ENCODE measurements around the gene FLT1.

Gene FLT1

DNA sequence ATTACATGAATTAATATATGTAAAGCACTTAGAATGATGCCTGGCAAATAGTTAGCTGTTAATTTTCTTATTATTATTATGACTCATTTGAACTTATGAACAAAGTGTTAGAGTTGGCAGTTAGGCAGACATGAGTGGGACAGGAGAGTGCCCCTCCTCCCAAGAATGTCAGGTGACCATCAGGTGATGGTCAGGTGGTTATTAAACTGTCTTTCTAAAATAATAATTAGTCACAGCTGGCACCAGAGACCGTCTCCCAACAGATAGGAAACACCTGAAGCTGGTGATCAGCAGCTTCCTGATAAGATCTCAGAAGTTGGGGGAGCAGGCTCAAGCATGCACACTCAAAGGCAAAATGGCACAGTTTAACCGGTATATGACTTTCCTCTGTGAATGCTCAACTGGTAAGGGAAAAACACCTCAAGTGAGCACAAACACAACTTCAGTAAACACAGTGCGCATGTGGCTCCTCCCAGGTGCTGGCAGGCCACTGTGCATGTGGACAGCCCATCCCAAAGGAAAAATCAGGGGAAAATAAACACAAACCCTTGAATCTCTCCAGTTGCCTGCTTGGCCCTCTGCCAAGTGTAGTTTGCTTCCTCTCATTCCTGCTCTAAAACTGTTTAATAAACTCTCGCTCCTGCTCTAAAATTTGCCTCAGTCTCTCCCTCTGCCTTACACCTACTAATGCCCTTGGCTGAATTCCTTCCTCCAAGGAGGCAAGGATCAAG lies 54.0 kb downstream of the FLT1 start:
- Histone ChIP-seq H3K9ac (ENCODE audit: low read depth, low read length) (no peak overlapping the region), H3K9me3 (ENCODE audit: insufficient read depth, low read depth, low read length) (peaks cover under 1% of the 10 kb centered on the region; the same call in 1 of the 2 replicates), H3K36me3 (ENCODE audit: insufficient read depth, low read length) (peaks cover 19% of the 10 kb centered on the region), H3K27ac (ENCODE audit: low read depth, low read length) (peak overlapping the region; percentile 93), H3K4me1 (ENCODE audit: insufficient read depth, low read length) (peaks cover 46% of the 10 kb centered on the region), H3K27me3 (ENCODE audit: insufficient read depth, low read length) (no peaks in the 10 kb centered on the region), H3K4me3 (ENCODE audit: low read length) (no peak overlapping the region)
- 94% methylated on average over 4 of the region's 4 CpGs for WGBS

DNA sequence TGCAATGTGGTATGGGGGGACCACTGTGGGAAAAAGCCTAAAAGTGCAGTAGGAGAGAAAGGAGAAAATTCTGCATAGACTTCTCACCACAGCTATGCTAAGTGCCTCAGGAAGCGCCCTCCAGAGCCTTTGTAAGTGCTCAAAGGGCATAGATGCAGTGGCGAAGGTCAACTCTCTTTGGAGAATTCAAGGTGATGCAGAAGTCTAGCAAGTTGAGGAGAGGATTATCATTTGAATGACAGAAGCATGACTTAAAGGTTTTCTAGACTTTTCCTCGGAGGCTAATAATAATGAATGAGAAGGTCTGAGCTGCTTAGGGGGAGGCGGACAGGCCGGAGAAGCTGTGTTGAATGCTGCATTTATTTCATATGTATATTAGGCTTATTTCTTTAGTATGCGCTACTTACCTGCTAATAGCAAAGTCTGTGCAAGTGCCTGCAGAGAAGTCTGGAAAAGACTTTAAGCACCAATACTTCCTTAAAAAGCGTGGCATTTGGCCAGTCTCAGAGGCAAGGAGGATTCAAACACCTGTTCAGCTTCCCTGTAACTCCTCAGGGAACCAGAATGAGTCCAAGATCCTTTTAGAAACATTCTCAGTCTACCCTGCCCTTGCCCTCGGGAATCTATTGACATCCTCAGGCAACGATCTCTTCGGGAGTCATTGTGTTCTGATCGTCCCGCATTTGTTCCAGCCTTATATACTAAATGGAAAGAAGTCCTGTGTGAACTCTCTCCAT lies 56.2 kb downstream of the FLT1 start:
- H3K27ac ChIP-seq (ENCODE audit: low read depth, low read length): peak overlapping the region; percentile 93
- H3K4me3 ChIP-seq (ENCODE audit: low read length): no peak overlapping the region
- H3K9me3 ChIP-seq (ENCODE audit: insufficient read depth, low read depth, low read length): no peaks in the 10 kb centered on the region
- 11% methylated on average over 11 of the region's 12 CpGs for WGBS
- no peaks in the 10 kb centered on the region for H3K27me3 ChIP-seq (ENCODE audit: insufficient read depth, low read length)
- H3K9ac ChIP-seq (ENCODE audit: low read depth, low read length): peak overlapping the region; percentile 38; the same call in 1 of the 2 replicates
- H3K36me3 ChIP-seq (ENCODE audit: insufficient read depth, low read length): peaks cover 31% of the 10 kb centered on the region
- peaks cover 60% of the 10 kb centered on the region for H3K4me1 ChIP-seq (ENCODE audit: insufficient read depth, low read length)

DNA sequence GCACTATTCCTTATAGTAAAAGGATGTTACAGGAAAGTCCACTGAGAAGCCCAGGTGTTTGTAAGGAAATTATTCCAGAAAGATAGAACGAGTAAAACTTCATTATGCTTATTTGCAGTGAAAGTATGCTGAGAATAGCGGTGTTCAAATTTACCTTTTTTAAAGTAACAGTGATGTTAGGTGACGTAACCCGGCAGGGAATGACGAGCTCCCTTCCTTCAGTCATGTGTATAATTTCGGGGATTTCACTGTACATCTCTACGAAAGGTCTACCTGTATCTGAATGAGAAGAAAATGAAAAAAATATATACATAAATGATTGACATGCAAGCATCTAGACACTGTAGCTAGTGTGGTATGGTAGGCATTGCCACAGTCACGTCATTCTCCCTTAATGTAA lies 56.9 kb downstream of the FLT1 start:
- H3K36me3 ChIP-seq (ENCODE audit: insufficient read depth, low read length): peaks cover 38% of the 10 kb centered on the region
- peaks cover 67% of the 10 kb centered on the region for H3K4me1 ChIP-seq (ENCODE audit: insufficient read depth, low read length)
- H3K9ac ChIP-seq (ENCODE audit: low read depth, low read length): no peak overlapping the region
- peak overlapping the region; percentile 86 for H3K27ac ChIP-seq (ENCODE audit: low read depth, low read length)
- no peaks in the 10 kb centered on the region for H3K27me3 ChIP-seq (ENCODE audit: insufficient read depth, low read length)
- no peak overlapping the region for H3K4me3 ChIP-seq (ENCODE audit: low read length)
- no peaks in the 10 kb centered on the region for H3K9me3 ChIP-seq (ENCODE audit: insufficient read depth, low read depth, low read length)
- WGBS: 77% methylated on average over 7 of the region's 8 CpGs

DNA sequence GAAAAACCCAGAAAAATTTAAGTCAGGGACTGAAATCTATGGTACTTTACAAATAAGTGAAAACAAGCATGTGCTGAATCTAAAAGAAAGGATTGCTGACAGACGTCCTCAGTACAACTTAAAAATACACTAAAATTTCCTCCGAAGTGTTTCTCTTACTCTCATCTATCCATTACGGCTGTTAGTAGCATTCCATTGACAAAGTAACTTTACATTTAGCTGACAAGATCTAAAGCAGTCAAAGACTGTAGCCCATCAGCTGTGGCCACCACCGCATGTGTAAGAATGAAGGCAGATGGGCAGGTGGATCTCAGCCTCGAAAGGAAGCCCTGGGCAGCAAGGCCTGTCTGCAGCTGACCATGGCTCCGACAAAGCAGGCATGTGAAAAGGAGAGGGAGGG lies 59.0 kb downstream of the FLT1 start:
- H3K9ac ChIP-seq (ENCODE audit: low read depth, low read length): no peak overlapping the region
- H3K27ac ChIP-seq (ENCODE audit: low read depth, low read length): no peak overlapping the region
- peaks cover 83% of the 10 kb centered on the region for H3K4me1 ChIP-seq (ENCODE audit: insufficient read depth, low read length)
- no peaks in the 10 kb centered on the region for H3K9me3 ChIP-seq (ENCODE audit: insufficient read depth, low read depth, low read length)
- no peaks in the 10 kb centered on the region for H3K27me3 ChIP-seq (ENCODE audit: insufficient read depth, low read length)
- peaks cover 58% of the 10 kb centered on the region for H3K36me3 ChIP-seq (ENCODE audit: insufficient read depth, low read length)
- no peak overlapping the region for H3K4me3 ChIP-seq (ENCODE audit: low read length)
- 88% methylated on average over 6 of the region's 6 CpGs for WGBS

DNA sequence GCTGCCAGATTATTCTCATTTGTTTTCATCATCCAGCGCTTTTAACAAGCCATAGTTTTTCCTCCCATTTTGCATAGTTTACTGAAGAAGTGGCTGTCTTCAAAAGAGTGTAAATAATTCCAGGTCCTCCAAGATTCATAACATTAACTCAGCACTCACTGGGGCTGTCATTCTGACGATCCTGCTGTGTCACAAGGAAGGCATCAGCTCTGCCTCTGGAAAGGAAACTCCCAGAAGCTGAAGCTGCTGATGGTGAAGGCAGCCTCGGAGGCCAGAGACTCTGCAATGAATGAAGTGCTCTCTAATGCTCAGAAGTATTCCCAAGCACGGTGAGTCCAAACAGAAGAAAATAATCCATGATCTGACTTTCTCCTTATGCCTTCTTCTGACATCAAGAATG lies 60.0 kb downstream of the FLT1 start:
- no peaks in the 10 kb centered on the region for H3K27me3 ChIP-seq (ENCODE audit: insufficient read depth, low read length)
- no peak overlapping the region for H3K4me3 ChIP-seq (ENCODE audit: low read length)
- no peak overlapping the region for H3K9ac ChIP-seq (ENCODE audit: low read depth, low read length)
- H3K9me3 ChIP-seq (ENCODE audit: insufficient read depth, low read depth, low read length): no peaks in the 10 kb centered on the region
- peaks cover 83% of the 10 kb centered on the region for H3K4me1 ChIP-seq (ENCODE audit: insufficient read depth, low read length)
- peaks cover 59% of the 10 kb centered on the region for H3K36me3 ChIP-seq (ENCODE audit: insufficient read depth, low read length)
- no peak overlapping the region for H3K27ac ChIP-seq (ENCODE audit: low read depth, low read length)
- 59% methylated on average over 4 of the region's 4 CpGs for whole genome bisulfite sequencing

DNA sequence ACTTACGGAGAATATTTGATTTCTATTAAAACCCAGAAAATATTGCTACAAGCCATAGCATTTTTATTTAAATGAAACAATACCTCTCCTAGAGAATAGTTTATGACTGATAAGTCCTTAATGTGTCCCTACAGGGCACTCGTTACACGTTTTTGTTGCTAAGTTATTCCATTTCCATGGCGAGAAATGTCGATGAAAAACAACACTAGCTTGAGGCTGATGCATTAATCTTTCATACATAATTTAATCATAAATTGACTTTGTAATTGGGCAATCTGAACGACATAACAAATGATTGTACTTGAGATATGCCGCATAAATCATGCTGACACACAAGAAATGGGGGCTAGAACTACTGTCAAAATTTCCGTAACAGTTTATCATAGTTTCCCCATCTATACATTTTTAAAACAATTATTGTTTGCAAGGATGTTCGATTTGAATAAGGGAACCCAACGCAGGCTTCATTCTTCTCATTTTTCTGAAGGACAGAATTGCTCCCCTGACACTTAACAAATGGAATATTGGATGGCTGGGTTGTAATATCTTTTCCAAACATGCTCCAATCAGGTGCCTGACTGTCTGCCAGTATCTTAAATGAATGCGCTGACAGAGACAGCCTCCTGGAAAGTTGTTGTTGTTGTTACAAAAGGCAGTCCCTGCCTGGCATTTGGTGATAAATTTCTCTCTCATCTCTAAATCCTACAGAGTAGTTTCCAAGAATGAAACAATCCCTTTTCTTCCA lies 61.9 kb downstream of the FLT1 start:
- WGBS: 96% methylated on average over 10 of the region's 11 CpGs
- no peaks in the 10 kb centered on the region for H3K9me3 ChIP-seq (ENCODE audit: insufficient read depth, low read depth, low read length)
- peaks cover 85% of the 10 kb centered on the region for H3K4me1 ChIP-seq (ENCODE audit: insufficient read depth, low read length)
- H3K36me3 ChIP-seq (ENCODE audit: insufficient read depth, low read length): peaks cover 62% of the 10 kb centered on the region
- H3K27me3 ChIP-seq (ENCODE audit: insufficient read depth, low read length): no peaks in the 10 kb centered on the region
- no peak overlapping the region for H3K4me3 ChIP-seq (ENCODE audit: low read length)
- H3K27ac ChIP-seq (ENCODE audit: low read depth, low read length): no peak overlapping the region
- no peak overlapping the region for H3K9ac ChIP-seq (ENCODE audit: low read depth, low read length)

DNA sequence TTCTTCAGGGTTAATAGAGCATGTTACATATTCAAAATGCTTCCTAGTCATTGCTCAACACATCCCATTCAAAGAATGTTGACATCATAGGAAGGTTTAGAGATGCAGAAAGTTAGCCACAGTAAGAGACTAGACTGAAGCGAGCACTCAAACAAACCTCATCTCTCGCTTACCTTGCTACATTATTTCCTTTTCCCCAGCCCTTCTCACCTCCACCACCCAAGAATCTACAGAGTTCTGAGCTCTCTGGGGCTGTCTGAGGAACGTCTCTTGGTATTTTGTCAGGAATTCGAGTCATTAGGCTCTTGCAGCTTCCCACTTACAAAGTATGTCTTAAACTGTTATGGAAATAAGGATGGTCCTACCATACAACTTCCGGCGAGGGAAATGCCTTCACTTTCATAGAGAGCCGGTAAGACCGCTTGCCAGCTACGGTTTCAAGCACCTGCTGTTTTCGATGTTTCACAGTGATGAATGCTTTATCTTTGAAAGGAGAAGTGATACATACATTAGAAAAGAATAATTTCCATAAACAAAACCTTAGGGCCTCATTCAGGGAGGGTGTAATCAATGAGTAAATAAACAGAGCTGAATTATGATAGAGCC lies 65.1 kb downstream of the FLT1 start:
- 12% methylated on average over 9 of the region's 10 CpGs for WGBS
- H3K36me3 ChIP-seq (ENCODE audit: insufficient read depth, low read length): peaks cover 70% of the 10 kb centered on the region

DNA sequence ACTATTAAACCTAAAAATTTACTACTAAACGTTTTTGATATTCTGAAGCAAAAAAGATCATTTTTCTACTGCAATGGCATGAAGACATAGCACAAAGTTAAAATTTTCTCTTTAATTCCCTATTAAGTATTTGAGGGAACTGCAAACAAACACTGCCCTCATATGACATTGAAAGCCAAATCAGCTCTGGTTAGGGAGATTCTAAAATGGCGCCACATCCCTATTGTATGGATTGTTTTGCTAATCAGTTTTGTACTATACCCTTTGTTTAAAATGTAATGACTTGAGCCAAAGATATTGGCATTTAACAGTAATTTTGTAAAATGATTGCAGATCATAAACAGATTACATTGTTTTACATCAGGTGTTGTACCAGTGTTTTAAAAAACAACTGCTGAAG lies 65.8 kb downstream of the FLT1 start:
- Histone ChIP-seq H3K4me3 (ENCODE audit: low read length) (peak overlapping the region; percentile 19; the same call in 1 of the 2 replicates), H3K9ac (ENCODE audit: low read depth, low read length) (peak overlapping the region; percentile 55), H3K4me1 (ENCODE audit: insufficient read depth, low read length) (peaks cover 69% of the 10 kb centered on the region), H3K27me3 (ENCODE audit: insufficient read depth, low read length) (no peaks in the 10 kb centered on the region), H3K27ac (ENCODE audit: low read depth, low read length) (peak overlapping the region; percentile 97), H3K36me3 (ENCODE audit: insufficient read depth, low read length) (peaks cover 74% of the 10 kb centered on the region), H3K9me3 (ENCODE audit: insufficient read depth, low read depth, low read length) (no peaks in the 10 kb centered on the region)
- 50% methylated on average over 1 of the region's 2 CpGs for WGBS

More for the DNA sequence above, 65.1 kb downstream of the FLT1 start:
- Histone ChIP-seq H3K27me3 (ENCODE audit: insufficient read depth, low read length) (no peaks in the 10 kb centered on the region), H3K4me3 (ENCODE audit: low read length) (peak overlapping the region; percentile 19), H3K9ac (ENCODE audit: low read depth, low read length) (peak overlapping the region; percentile 55), H3K27ac (ENCODE audit: low read depth, low read length) (peak overlapping the region; percentile 97), H3K9me3 (ENCODE audit: insufficient read depth, low read depth, low read length) (no peaks in the 10 kb centered on the region), H3K4me1 (ENCODE audit: insufficient read depth, low read length) (peaks cover 70% of the 10 kb centered on the region)

DNA sequence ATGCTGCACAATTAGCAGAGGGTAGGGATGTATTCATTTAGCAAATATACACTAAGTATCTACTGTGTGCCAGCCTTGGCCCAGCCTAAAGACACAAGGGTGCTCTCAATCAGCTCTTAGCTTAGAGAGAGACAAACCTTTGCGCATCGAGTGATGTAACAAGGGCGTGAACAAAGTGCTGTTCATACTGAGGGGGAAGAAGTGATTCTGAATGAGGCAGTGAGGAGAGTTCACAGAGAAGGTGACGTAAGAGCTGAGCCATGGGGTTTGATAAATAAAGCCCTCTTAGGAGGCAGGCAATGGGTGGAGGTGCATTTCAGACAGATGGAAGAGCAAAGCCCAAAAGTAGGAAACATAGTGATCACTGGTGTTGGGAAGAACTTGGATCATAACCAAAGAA lies 68.5 kb downstream of the FLT1 start:
- H3K27ac ChIP-seq (ENCODE audit: low read depth, low read length): no peak overlapping the region
- no peaks in the 10 kb centered on the region for H3K9me3 ChIP-seq (ENCODE audit: insufficient read depth, low read depth, low read length)
- no peak overlapping the region for H3K9ac ChIP-seq (ENCODE audit: low read depth, low read length)
- 92% methylated on average over 4 of the region's 4 CpGs for WGBS
- H3K4me1 ChIP-seq (ENCODE audit: insufficient read depth, low read length): peaks cover 50% of the 10 kb centered on the region
- peaks cover 74% of the 10 kb centered on the region for H3K36me3 ChIP-seq (ENCODE audit: insufficient read depth, low read length)
- no peaks in the 10 kb centered on the region for H3K27me3 ChIP-seq (ENCODE audit: insufficient read depth, low read length)
- no peak overlapping the region for H3K4me3 ChIP-seq (ENCODE audit: low read length)

DNA sequence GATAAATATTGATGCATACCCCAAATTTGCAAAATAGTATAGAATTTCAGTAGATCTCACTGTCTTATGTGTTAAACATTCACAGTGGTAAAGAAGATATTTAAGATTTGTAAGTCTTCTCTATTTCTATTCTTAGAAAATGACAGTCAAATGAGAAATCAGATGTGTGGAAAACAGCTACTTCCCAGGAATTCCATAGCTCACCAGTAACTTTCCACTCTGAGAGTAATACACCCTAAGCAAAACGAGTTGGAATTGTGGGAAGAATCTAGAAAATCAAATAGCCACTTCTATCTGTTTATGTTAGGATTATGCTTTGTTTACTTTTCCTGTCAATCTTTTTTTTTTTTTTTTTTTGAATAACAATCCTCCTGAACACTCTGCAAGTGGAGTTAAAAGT lies 69.1 kb downstream of the FLT1 start:
- H3K9ac ChIP-seq (ENCODE audit: low read depth, low read length): no peak overlapping the region
- H3K4me3 ChIP-seq (ENCODE audit: low read length): no peak overlapping the region
- H3K27ac ChIP-seq (ENCODE audit: low read depth, low read length): no peak overlapping the region
- no peaks in the 10 kb centered on the region for H3K27me3 ChIP-seq (ENCODE audit: insufficient read depth, low read length)
- peaks cover 50% of the 10 kb centered on the region for H3K4me1 ChIP-seq (ENCODE audit: insufficient read depth, low read length)
- no peaks in the 10 kb centered on the region for H3K9me3 ChIP-seq (ENCODE audit: insufficient read depth, low read depth, low read length)
- H3K36me3 ChIP-seq (ENCODE audit: insufficient read depth, low read length): peaks cover 70% of the 10 kb centered on the region
- no CpG with 5 or more reads among the region's 1 CpG for WGBS

DNA sequence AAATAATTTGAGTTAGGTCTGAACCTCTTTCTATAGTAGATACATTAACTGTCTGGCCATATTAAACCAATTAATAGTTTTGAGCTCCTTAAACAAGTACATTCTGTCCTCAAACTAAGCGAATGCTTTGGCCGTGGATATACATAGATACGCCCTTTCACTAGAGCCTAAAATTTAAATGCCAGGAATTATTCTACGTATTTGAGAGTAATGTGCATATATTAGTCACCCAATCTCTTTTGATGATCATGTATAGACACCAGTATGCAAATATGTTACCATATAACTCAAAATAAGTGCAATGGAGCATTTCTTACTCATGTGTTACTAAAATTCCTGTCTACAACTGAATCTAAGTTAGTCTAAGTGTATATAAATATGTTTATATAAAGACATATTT lies 70.4 kb downstream of the FLT1 start:
- no peaks in the 10 kb centered on the region for H3K27me3 ChIP-seq (ENCODE audit: insufficient read depth, low read length)
- H3K4me1 ChIP-seq (ENCODE audit: insufficient read depth, low read length): peaks cover 38% of the 10 kb centered on the region
- H3K9ac ChIP-seq (ENCODE audit: low read depth, low read length): no peak overlapping the region
- WGBS: 100% methylated on average over 4 of the region's 4 CpGs
- no peak overlapping the region for H3K4me3 ChIP-seq (ENCODE audit: low read length)
- H3K27ac ChIP-seq (ENCODE audit: low read depth, low read length): no peak overlapping the region
- peaks cover 80% of the 10 kb centered on the region for H3K36me3 ChIP-seq (ENCODE audit: insufficient read depth, low read length)
- H3K9me3 ChIP-seq (ENCODE audit: insufficient read depth, low read depth, low read length): no peaks in the 10 kb centered on the region

All from HUES64 (cell line).